Smooth muscle cell (in vitro differentiated cells): ENCODE results near the gene MAPK8. TPM values are rescaled to one million over a fixed set of nuclear protein-coding genes. Genes with fewer than 3 reads are reported as not detected.

Experiments used
- DNase-seq: peaks from one replicate; lab custom pipeline; 2025; ENCODE audit not compliant: unreplicated experiment; lab: John Stamatoyannopoulos, UW
- H2AFZ ChIP-seq: fragments of 200-600 bp; sonication (generic); 2 replicates; pipeline ENCODE4 v1.6.0; 2016; ENCODE audit warnings: antibody characterized with exemption, low read depth, mild to moderate bottlenecking
- H3F3A ChIP-seq: fragments of 200-600 bp; sonication (generic); 2 replicates; pipeline ENCODE4 v1.6.0; 2017; ENCODE audit warnings: antibody characterized with exemption, low read depth
- H3K27ac ChIP-seq: fragments of 200-600 bp; sonication (generic); 2 replicates; pipeline ENCODE4 v1.5.1; 2016; ENCODE audit warnings: low read depth, mild to moderate bottlenecking
- H3K27me3 ChIP-seq: fragments of 200-600 bp; sonication (generic); 2 replicates; pipeline ENCODE4 v1.6.1; 2016; ENCODE audit warnings: low read depth, mild to moderate bottlenecking
- H3K36me3 ChIP-seq: fragments of 200-600 bp; sonication (generic); 2 replicates; pipeline ENCODE4 v1.5.1; 2016; ENCODE audit warnings: low read depth
- H3K4me1 ChIP-seq: fragments of 200-600 bp; sonication (generic); 2 replicates; pipeline ENCODE4 v1.5.1; 2016; ENCODE audit warnings: low read depth
- H3K4me2 ChIP-seq: fragments of 200-600 bp; sonication (generic); 2 replicates; pipeline ENCODE4 v1.6.0; 2016; ENCODE audit warnings: mild to moderate bottlenecking
- H3K4me3 ChIP-seq: fragments of 200-600 bp; sonication (generic); 2 replicates; pipeline ENCODE4 v1.5.1; 2016; ENCODE audit warnings: mild to moderate bottlenecking
- H3K79me2 ChIP-seq: fragments of 200-600 bp; sonication (generic); 2 replicates; pipeline ENCODE4 v1.6.0; 2016; ENCODE audit warnings: low read depth, mild to moderate bottlenecking
- H3K9ac ChIP-seq: fragments of 200-600 bp; sonication (generic); 2 replicates; pipeline ENCODE4 v1.6.0; 2016; ENCODE audit warnings: low read depth
- H3K9me3 ChIP-seq: fragments of 200-600 bp; sonication (generic); replicated peaks from 2 replicates; pipeline ENCODE4 v1.5.1; 2016; ENCODE audit warnings: low read depth
- H4K20me1 ChIP-seq: fragments of 200-600 bp; sonication (generic); 2 replicates; pipeline ENCODE4 v1.6.0; 2016; ENCODE audit warnings: low read depth
- WGBS: methylation state at CpG from one replicate; pipeline ENCODE4 v1.1.7; 2016; ENCODE audit warnings: low lambda C conversion rate; 5-methylcytosine and 5-hydroxymethylcytosine counted together
- polyA plus RNA-seq: library from polyadenylated mRNA; unstranded; fragments of >200 nt; fragmentation: Nextera tagmentation; extraction: Ambion mirVana; gene quantifications from 2 replicates; pipeline ENCODE4 v1.2.1, GENCODE V29; 2016
- total RNA-seq: library from RNA; depleted of rRNA; stranded (reverse); fragments of >200 nt; gene quantifications from 2 replicates; pipeline ENCODE4 v1.2.3, GENCODE V29; 2014
- TF ChIP-seq, protein P1 (sequence below): fragments of 200-600 bp; sonication (generic); IDR thresholded peaks from 2 replicates; pipeline ENCODE4 v1.5.1; 2017; ENCODE audit warnings: borderline replicate concordance, mild to moderate bottlenecking, antibody characterized with exemption; ENCODE audit not compliant: insufficient read depth, poor library complexity, severe bottlenecking

The MAPK8 gene
- total RNA-seq: 45.5 and 54.2 TPM in 2 replicates
- polyA plus RNA-seq: 13.1 and 19.0 TPM in 2 replicates

GRCh38 chr10:48306265-48306869 lies at the start of gene MAPK8:
Gene MAPK8 (plus strand): TSS chr10:48306677. CDS start chr10:48401661, 94,984 bp downstream.
- H3K27me3 ChIP-seq: no peaks in the 10 kb centered on the region

GRCh38 chr10:48257407-48257961 lies 49.0 kb upstream of the MAPK8 start:
- Histone ChIP-seq H3K36me3 (no peaks in the 10 kb centered on the region), H2AFZ (no peak overlapping the region), H3K4me2 (no peak overlapping the region), H3K4me1 (no peaks in the 10 kb centered on the region), H3K79me2 (no peaks in the 10 kb centered on the region), H3K4me3 (no peak overlapping the region), H4K20me1 (no peaks in the 10 kb centered on the region), H3K9me3 (peaks cover 6% of the 10 kb centered on the region), H3K27me3 (no peaks in the 10 kb centered on the region), H3K27ac (no peak overlapping the region), H3K9ac (no peak overlapping the region), H3F3A (no peaks in the 10 kb centered on the region)
- TF ChIP-seq, protein P1, sequence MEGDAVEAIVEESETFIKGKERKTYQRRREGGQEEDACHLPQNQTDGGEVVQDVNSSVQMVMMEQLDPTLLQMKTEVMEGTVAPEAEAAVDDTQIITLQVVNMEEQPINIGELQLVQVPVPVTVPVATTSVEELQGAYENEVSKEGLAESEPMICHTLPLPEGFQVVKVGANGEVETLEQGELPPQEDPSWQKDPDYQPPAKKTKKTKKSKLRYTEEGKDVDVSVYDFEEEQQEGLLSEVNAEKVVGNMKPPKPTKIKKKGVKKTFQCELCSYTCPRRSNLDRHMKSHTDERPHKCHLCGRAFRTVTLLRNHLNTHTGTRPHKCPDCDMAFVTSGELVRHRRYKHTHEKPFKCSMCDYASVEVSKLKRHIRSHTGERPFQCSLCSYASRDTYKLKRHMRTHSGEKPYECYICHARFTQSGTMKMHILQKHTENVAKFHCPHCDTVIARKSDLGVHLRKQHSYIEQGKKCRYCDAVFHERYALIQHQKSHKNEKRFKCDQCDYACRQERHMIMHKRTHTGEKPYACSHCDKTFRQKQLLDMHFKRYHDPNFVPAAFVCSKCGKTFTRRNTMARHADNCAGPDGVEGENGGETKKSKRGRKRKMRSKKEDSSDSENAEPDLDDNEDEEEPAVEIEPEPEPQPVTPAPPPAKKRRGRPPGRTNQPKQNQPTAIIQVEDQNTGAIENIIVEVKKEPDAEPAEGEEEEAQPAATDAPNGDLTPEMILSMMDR: no peak
- 91% methylated on average over 3 of the region's 3 CpGs for WGBS
- no peak for DNase-seq

More at GRCh38 chr10:48306265-48306869, at the start of gene MAPK8:
- Histone ChIP-seq H4K20me1 (peaks cover 44% of the 10 kb centered on the region), H3F3A (peaks cover 8% of the 10 kb centered on the region), H3K9ac (peak within 1 kb of the TSS; percentile 99), H3K36me3 (no peaks in the 10 kb centered on the region), H3K4me3 (peak within 1 kb of the TSS; percentile 97), H3K79me2 (peaks cover 44% of the 10 kb centered on the region), H3K4me2 (peak within 1 kb of the TSS; percentile 99), H3K27ac (peak within 1 kb of the TSS; percentile 89), H2AFZ (peak within 1 kb of the TSS; percentile 88), H3K9me3 (no peaks in the 10 kb centered on the region), H3K4me1 (peaks cover 19% of the 10 kb centered on the region)
- DNase-seq: peak; percentile 68
- WGBS: 1% methylated on average over 28 of the region's 86 CpGs
- TF ChIP-seq, protein P1: no peak

DNA sequence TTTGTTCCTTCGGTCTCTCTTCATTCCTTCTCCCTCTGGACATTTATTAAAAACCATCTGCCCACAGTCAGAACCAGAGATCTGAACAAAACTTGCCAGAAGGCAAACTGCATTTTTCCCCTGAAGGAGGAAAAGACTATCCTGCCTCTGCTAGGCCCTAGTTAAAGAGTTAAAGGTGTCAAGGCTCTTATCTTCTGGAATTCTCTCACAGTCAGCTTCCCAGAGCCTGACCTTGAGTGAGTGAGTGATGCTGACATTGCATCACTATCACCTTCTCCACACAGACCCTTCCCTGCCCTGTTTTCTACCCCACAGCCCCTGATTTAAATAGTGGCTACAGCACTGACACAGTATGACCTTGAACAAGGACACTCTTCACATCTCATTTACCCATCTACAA lies 48.4 kb upstream of the MAPK8 start:
- Histone ChIP-seq H3K27ac (no peak overlapping the region), H3K9ac (no peak overlapping the region), H3K27me3 (no peaks in the 10 kb centered on the region), H3K4me1 (no peaks in the 10 kb centered on the region), H2AFZ (no peak overlapping the region), H3K4me3 (no peak overlapping the region), H3K9me3 (peaks cover 6% of the 10 kb centered on the region), H3K79me2 (no peaks in the 10 kb centered on the region), H3K4me2 (no peak overlapping the region), H4K20me1 (no peaks in the 10 kb centered on the region), H3K36me3 (no peaks in the 10 kb centered on the region), H3F3A (no peaks in the 10 kb centered on the region)
- no peak for DNase-seq
- TF ChIP-seq, protein P1: no peak
- WGBS: 89% methylated on average over 1 of the region's 1 CpG
